GM23248 (cell line): ENCODE results near the gene ZNF426. TPM values are rescaled to one million over a fixed set of nuclear protein-coding genes. Genes with fewer than 3 reads are reported as not detected.
"Not testable (repeated sequence)": the region's sequence is repeated elsewhere in the genome, so short reads cannot be mapped to it uniquely, and the experiment has no call there.

Experiments
- DNase-seq: peaks from one replicate; pipeline ENCODE4 v3.0.0-alpha.2; 2015
- H2AFZ ChIP-seq: fragments of 200-600 bp; sonication (generic); 2 replicates; pipeline ENCODE4 v1.6.1; 2016; ENCODE audit warnings: antibody characterized with exemption
- H3F3A ChIP-seq: fragments of 200-600 bp; sonication (generic); 2 replicates; pipeline ENCODE4 v1.6.1; 2016; ENCODE audit warnings: mild to moderate bottlenecking, antibody characterized with exemption, mixed run types; ENCODE audit not compliant: insufficient read depth
- H3K27ac ChIP-seq: fragments of 200-600 bp; sonication (generic); 2 replicates; pipeline ENCODE4 v1.5.1; 2016; ENCODE audit warnings: mild to moderate bottlenecking
- H3K27me3 ChIP-seq: fragments of 200-600 bp; sonication (generic); replicated peaks from 2 replicates; pipeline ENCODE4 v1.6.1; 2016; ENCODE audit warnings: mild to moderate bottlenecking; ENCODE audit not compliant: insufficient read depth
- H3K36me3 ChIP-seq: fragments of 200-600 bp; sonication (generic); 2 replicates; pipeline ENCODE4 v1.6.1; 2016; ENCODE audit warnings: low read depth, mild to moderate bottlenecking
- H3K4me1 ChIP-seq: fragments of 200-600 bp; sonication (generic); 2 replicates; pipeline ENCODE4 v1.6.1; 2016; ENCODE audit warnings: mild to moderate bottlenecking; ENCODE audit not compliant: insufficient read depth
- H3K4me2 ChIP-seq: fragments of 200-600 bp; sonication (generic); one replicate; pipeline ENCODE4 v1.6.1; 2016; ENCODE audit warnings: mild to moderate bottlenecking; ENCODE audit not compliant: unreplicated experiment
- H3K4me3 ChIP-seq: fragments of 200-600 bp; sonication (generic); 2 replicates; pipeline ENCODE4 v1.5.1; 2016; ENCODE audit warnings: mild to moderate bottlenecking
- H3K79me2 ChIP-seq: fragments of 200-600 bp; sonication (generic); 2 replicates; pipeline ENCODE4 v1.6.1; 2016; ENCODE audit warnings: mild to moderate bottlenecking; ENCODE audit not compliant: insufficient read depth
- H3K9ac ChIP-seq: fragments of 200-600 bp; sonication (generic); 2 replicates; pipeline ENCODE4 v1.6.1; 2016; ENCODE audit warnings: mild to moderate bottlenecking
- H3K9me2 ChIP-seq: fragments of 200-600 bp; sonication (generic); 2 replicates; pipeline ENCODE4 v1.6.1; 2016; ENCODE audit warnings: mixed run types, mild to moderate bottlenecking, moderate library complexity; ENCODE audit not compliant: insufficient read depth
- H3K9me3 ChIP-seq: fragments of 200-600 bp; sonication (generic); one replicate; pipeline ENCODE4 v1.6.1; 2017; ENCODE audit warnings: low read depth
- H4K20me1 ChIP-seq: fragments of 200-600 bp; sonication (generic); 2 replicates; pipeline ENCODE4 v1.6.0; 2016; ENCODE audit not compliant: insufficient read depth
- EZH2 ChIP-seq: fragments of 200-600 bp; sonication (generic); IDR thresholded peaks from 2 replicates; pipeline ENCODE4 v1.6.1; 2018; ENCODE audit warnings: antibody characterized with exemption, mild to moderate bottlenecking; ENCODE audit not compliant: insufficient read depth, poor library complexity, severe bottlenecking
- EZH2phosphoT487 ChIP-seq: fragments of 200-600 bp; sonication (generic); IDR thresholded peaks from 2 replicates; pipeline ENCODE4 v1.6.1; 2018; ENCODE audit warnings: antibody characterized with exemption, moderate library complexity, mild to moderate bottlenecking, low read depth; ENCODE audit not compliant: insufficient read depth
- WGBS, 2 experiments: methylation state at CpG; one replicate each; pipeline ENCODE4 v1.1.6; 2015 to 2017; ENCODE audit warnings: low lambda C conversion rate in 2 of 2, low coverage in 1 of 2; ENCODE audit errors: missing lambda C conversion rate in 2 of 2; 5-methylcytosine and 5-hydroxymethylcytosine counted together
- in situ Hi-C: fragments of 300-500 bp; cut with MboI; formaldehyde crosslinking; loops from 2 replicates; pipeline ENCODE4 v1.15.0; 2020
- polyA plus RNA-seq: library from polyadenylated mRNA; unstranded; fragments of >200 nt; fragmentation: Nextera tagmentation; extraction: Ambion mirVana; gene quantifications from 2 replicates; pipeline ENCODE4 v1.2.1, GENCODE V29; 2016
- total RNA-seq: library from RNA; depleted of rRNA; stranded (reverse); fragments of >200 nt; shearing (Covaris generic); gene quantifications from 2 replicates; pipeline ENCODE4 v1.2.3, GENCODE V29; 2014

The ZNF426 gene
- total and polyA plus RNA-seq, 2 experiments from 2014 or later = 10.6 to 15.7 TPM

- Histone ChIP-seq H3K9ac (no peak overlapping the region), H3K9me2 (no peaks in the 10 kb centered on the region), H2AFZ (no peak overlapping the region), H3K27me3 (no peaks in the 10 kb centered on the region), H4K20me1 (no peaks in the 10 kb centered on the region), H3K9me3 (no peaks in the 10 kb centered on the region), H3K4me2 (no peak overlapping the region), H3K79me2 (no peaks in the 10 kb centered on the region), H3K36me3 (no peaks in the 10 kb centered on the region), H3K4me1 (no peaks in the 10 kb centered on the region), H3K4me3 (no peak overlapping the region), H3K27ac (no peak overlapping the region), H3F3A (peaks cover 7% of the 10 kb centered on the region; the same call in 1 of the 2 replicates)
- no peak for TF ChIP-seq EZH2phosphoT487
- TF ChIP-seq EZH2 = no peak
- 84 to 89% methylated on average over 7 of the region's 7 CpGs for WGBS, 2 experiments
- no peak for DNase-seq
- in situ Hi-C loops = no loop called here
Measured at GRCh38 chr19:9552536-9553274, 14.3 kb upstream of the ZNF426 start.

DNA sequence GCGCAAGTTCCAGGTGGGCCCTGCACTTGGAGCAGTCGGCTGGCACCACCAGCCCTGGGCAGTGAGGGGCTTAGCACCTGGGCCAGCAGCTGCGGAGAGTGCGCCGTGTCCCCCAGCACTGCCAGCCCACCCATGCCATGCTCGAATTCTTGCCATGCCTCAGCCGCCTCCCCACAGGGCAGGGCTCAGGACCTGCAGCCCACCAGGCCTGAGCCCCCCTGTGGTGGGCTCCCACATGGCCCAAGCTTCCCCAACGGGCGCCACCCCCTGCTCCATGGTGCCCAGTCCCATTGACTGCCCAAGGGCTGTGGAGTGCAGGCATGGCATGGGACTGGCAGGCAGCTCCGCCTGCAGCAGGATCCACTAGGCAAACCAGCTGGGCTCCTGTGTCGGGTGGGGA, 9.4 kb upstream of the ZNF426 start:
- no peak overlapping the region for H3K4me3 ChIP-seq

GRCh38 chr19:9541281-9541680, 2.8 kb upstream of the ZNF426 start:
- H3K9me3 ChIP-seq, in situ Hi-C loops, H3K4me2 ChIP-seq, H3K4me3 ChIP-seq, H3K9ac ChIP-seq, H3K27ac ChIP-seq, H3K4me1 ChIP-seq, DNase-seq, H2AFZ ChIP-seq, H4K20me1 ChIP-seq, H3F3A ChIP-seq, H3K9me2 ChIP-seq, H3K36me3 ChIP-seq, H3K27me3 ChIP-seq: not testable (repeated sequence)
- WGBS, 2 experiments = 72% methylated on average over 9 to 12 of the region's 12 CpGs
- H3K79me2 ChIP-seq = peaks cover 25% of the 10 kb centered on the region

More for the DNA sequence above, 9.4 kb upstream of the ZNF426 start:
- Histone ChIP-seq H3K27me3 (no peaks in the 10 kb centered on the region), H3K4me1 (no peaks in the 10 kb centered on the region), H3K9ac (no peak overlapping the region), H3K9me2 (no peaks in the 10 kb centered on the region), H3K9me3 (no peaks in the 10 kb centered on the region), H4K20me1 (no peaks in the 10 kb centered on the region), H3K4me2 (no peak overlapping the region), H3K27ac (no peak overlapping the region), H3K79me2 (no peaks in the 10 kb centered on the region), H2AFZ (no peak overlapping the region), H3K36me3 (no peaks in the 10 kb centered on the region), H3F3A (no peaks in the 10 kb centered on the region)
- no peak for TF ChIP-seq EZH2phosphoT487
- TF ChIP-seq EZH2 = no peak
- in situ Hi-C loops = no loop called here
- WGBS, 2 experiments = 60 to 75% methylated on average over 9 to 11 of the region's 11 CpGs
- no peak for DNase-seq

GRCh38 chr19:9539921-9540320, 1.5 kb upstream of the ZNF426 start:
- in situ Hi-C loops, H2AFZ ChIP-seq, H3K4me1 ChIP-seq, H4K20me1 ChIP-seq, H3K4me3 ChIP-seq, H3F3A ChIP-seq, H3K9me2 ChIP-seq, H3K27me3 ChIP-seq, H3K9me3 ChIP-seq, H3K9ac ChIP-seq, DNase-seq, H3K27ac ChIP-seq, H3K4me2 ChIP-seq: not testable (repeated sequence)
- Histone ChIP-seq H3K79me2 (peaks cover 38% of the 10 kb centered on the region), H3K36me3 (peaks cover 19% of the 10 kb centered on the region)
- 71 to 79% methylated on average over 1 of the region's 1 CpG for WGBS, 2 experiments

DNA sequence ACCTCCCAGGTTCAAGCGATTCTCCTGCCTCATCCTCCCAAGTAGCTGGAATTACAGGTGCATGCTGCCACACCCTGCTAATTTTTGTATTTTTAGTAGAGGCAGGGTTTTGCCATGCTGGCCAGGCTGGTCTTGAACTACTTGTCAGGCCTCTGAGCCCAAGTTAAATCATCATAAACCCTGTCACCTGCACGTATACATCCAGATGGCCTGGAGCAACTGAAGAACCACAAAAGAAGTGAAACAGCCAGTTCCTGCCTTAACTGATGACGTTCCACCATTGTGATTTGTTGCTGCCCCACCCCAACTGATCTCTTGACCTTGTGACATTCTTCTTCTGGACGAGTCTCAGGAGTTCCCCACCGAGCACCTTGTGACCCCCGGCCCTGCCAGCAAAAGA, 756 bp upstream of the ZNF426 start:
- H4K20me1 ChIP-seq, H3K9me2 ChIP-seq, H3K27me3 ChIP-seq, DNase-seq, in situ Hi-C loops, H3K4me1 ChIP-seq, H3K9me3 ChIP-seq, H3F3A ChIP-seq: not testable (repeated sequence)
- peak overlapping the region; percentile 94 for H3K4me3 ChIP-seq
- H3K9ac ChIP-seq = peak overlapping the region; percentile 99
- H2AFZ ChIP-seq = peak overlapping the region; percentile 94
- peak overlapping the region; percentile 96 for H3K27ac ChIP-seq
- peak overlapping the region; percentile 87 for H3K4me2 ChIP-seq
- H3K36me3 ChIP-seq = peaks cover 26% of the 10 kb centered on the region
- WGBS, 2 experiments = 84 to 89% methylated on average over 6 of the region's 6 CpGs
- H3K79me2 ChIP-seq = peaks cover 38% of the 10 kb centered on the region
